Astrocyte (in vitro differentiated cells and primary cell): ENCODE results near the gene SLC6A9. TPM values are rescaled to one million over a fixed set of nuclear protein-coding genes. Genes with fewer than 3 reads are reported as not detected.

Experiments used
- DNase-seq: peaks from one replicate; pipeline ENCODE4 v3.0.0-alpha.2; 2010; ENCODE audit warnings: low read depth
- FAIRE-seq: peaks from 2 replicates; lab custom pipeline; 2011; peaks lifted over from hg19 to GRCh38; lab: Jason Lieb, UNC
- H2AFZ ChIP-seq: 2 replicates; pipeline ENCODE4 v1.6.0; 2012; ENCODE audit warnings: low read depth, low read length, inconsistent platforms
- H3K27ac ChIP-seq: 2 replicates; pipeline ENCODE4 v1.5.1; 2011; ENCODE audit warnings: low read depth, low read length, inconsistent platforms
- H3K27me3 ChIP-seq: 2 replicates; pipeline ENCODE4 v1.6.0; 2011; ENCODE audit warnings: low read length, inconsistent platforms; ENCODE audit not compliant: insufficient read depth
- H3K36me3 ChIP-seq: 2 replicates; pipeline ENCODE4 v1.5.1; 2011; ENCODE audit warnings: low read length, inconsistent platforms; ENCODE audit not compliant: insufficient read depth
- H3K4me1 ChIP-seq: 2 replicates; pipeline ENCODE4 v1.5.1; 2011; ENCODE audit warnings: low read length, inconsistent platforms; ENCODE audit not compliant: insufficient read depth
- H3K4me2 ChIP-seq: 2 replicates; pipeline ENCODE4 v1.6.0; 2012; ENCODE audit warnings: low read length, inconsistent platforms
- H3K4me3 ChIP-seq: 2 replicates; pipeline ENCODE4 v1.5.1; 2011; ENCODE audit warnings: low read depth, mild to moderate bottlenecking, low read length, inconsistent platforms; ENCODE audit not compliant: insufficient read depth
- H3K79me2 ChIP-seq: 2 replicates; pipeline ENCODE4 v1.6.0; 2012; ENCODE audit warnings: mild to moderate bottlenecking, low read length, inconsistent platforms; ENCODE audit not compliant: insufficient read depth
- H3K9ac ChIP-seq: 2 replicates; pipeline ENCODE4 v1.6.0; 2012; ENCODE audit warnings: mild to moderate bottlenecking, low read length, inconsistent platforms
- H3K9me3 ChIP-seq: 2 replicates; pipeline ENCODE4 v1.5.1; 2012; ENCODE audit warnings: low read depth, mild to moderate bottlenecking, low read length, inconsistent platforms; ENCODE audit not compliant: insufficient read depth
- H4K20me1 ChIP-seq: 2 replicates; pipeline ENCODE4 v1.6.0; 2012; ENCODE audit warnings: low read length, inconsistent platforms; ENCODE audit not compliant: insufficient read depth
- H3K27ac Mint-ChIP-seq: one replicate; pipeline ENCODE4 v1.8.0; 2021; ENCODE audit warnings: mild to moderate bottlenecking, mixed read lengths; ENCODE audit not compliant: unreplicated experiment
- H3K27me3 Mint-ChIP-seq: one replicate; pipeline ENCODE4 v1.8.0; 2021; ENCODE audit warnings: low read depth, mixed read lengths; ENCODE audit not compliant: unreplicated experiment
- H3K36me3 Mint-ChIP-seq: one replicate; pipeline ENCODE4 v1.8.0; 2021; ENCODE audit warnings: low read depth, mixed read lengths; ENCODE audit not compliant: unreplicated experiment
- H3K4me1 Mint-ChIP-seq: one replicate; pipeline ENCODE4 v1.8.0; 2021; ENCODE audit warnings: low read depth, mixed read lengths; ENCODE audit not compliant: unreplicated experiment
- H3K4me3 Mint-ChIP-seq: one replicate; pipeline ENCODE4 v1.8.0; 2021; ENCODE audit warnings: mild to moderate bottlenecking, moderate library complexity, mixed read lengths; ENCODE audit not compliant: unreplicated experiment
- H3K9me3 Mint-ChIP-seq: one replicate; pipeline ENCODE4 v1.8.0; 2021; ENCODE audit warnings: mild to moderate bottlenecking, mixed read lengths; ENCODE audit not compliant: unreplicated experiment
- CTCF ChIP-seq: IDR thresholded peaks from 2 replicates; pipeline ENCODE4 v1.5.1; 2011; ENCODE audit warnings: low read depth, mild to moderate bottlenecking, inconsistent platforms, low read length, moderate library complexity; ENCODE audit not compliant: insufficient read depth
- EZH2 ChIP-seq: IDR thresholded peaks from 2 replicates; pipeline ENCODE4 v1.6.1; 2012; ENCODE audit warnings: mild to moderate bottlenecking, low read length, inconsistent platforms; ENCODE audit not compliant: insufficient read depth
- total RNA-seq: library from RNA; stranded (reverse); gene quantifications from 2 replicates; pipeline ENCODE4 v1.2.1, GENCODE V29; 2021

The SLC6A9 gene
- total RNA-seq, 1 donor from 2014 or later: 45.2 TPM

- TF ChIP-seq CTCF (no peak), EZH2 (no peak)
- FAIRE-seq (no peak), DNase-seq (no peak)
- Mint-ChIP-seq H3K4me3 (no peak overlapping the region), H3K36me3 (peaks cover 38% of the 10 kb centered on the region), H3K27ac (no peak overlapping the region), H3K4me1 (peaks cover 38% of the 10 kb centered on the region), H3K9me3 (no peaks in the 10 kb centered on the region), H3K27me3 (no peaks in the 10 kb centered on the region)
- H4K20me1 ChIP-seq: peaks cover 78% of the 10 kb centered on the region
- no peak overlapping the region for H3K9ac ChIP-seq
- H2AFZ ChIP-seq: no peak overlapping the region
- no peak overlapping the region for H3K4me2 ChIP-seq
- H3K79me2 ChIP-seq: peaks cover 60% of the 10 kb centered on the region
- peaks cover 16% of the 10 kb centered on the region for H3K36me3 ChIP-seq
- H3K9me3 ChIP-seq: no peaks in the 10 kb centered on the region
- peaks cover 30% of the 10 kb centered on the region for H3K4me1 ChIP-seq
- H3K27me3 ChIP-seq: no peaks in the 10 kb centered on the region
- no peak overlapping the region for H3K4me3 ChIP-seq
- H3K27ac ChIP-seq: no peak overlapping the region
These were observed 49.6 kb downstream of the SLC6A9 start for GRCh38 chr1:43981636-43982035.

GRCh38 chr1:43981135-43981491 lies 50.1 kb downstream of the SLC6A9 start:
- Histone ChIP-seq H3K36me3 (peaks cover 21% of the 10 kb centered on the region), H3K4me3 (no peak overlapping the region), H4K20me1 (peaks cover 79% of the 10 kb centered on the region), H3K27ac (no peak overlapping the region), H3K9ac (no peak overlapping the region), H2AFZ (no peak overlapping the region), H3K9me3 (no peaks in the 10 kb centered on the region), H3K4me1 (peaks cover 35% of the 10 kb centered on the region), H3K4me2 (peak overlapping the region; percentile 97), H3K79me2 (peaks cover 66% of the 10 kb centered on the region), H3K27me3 (no peaks in the 10 kb centered on the region)
- peaks cover 38% of the 10 kb centered on the region for H3K4me1 Mint-ChIP-seq
- H3K36me3 Mint-ChIP-seq: peaks cover 33% of the 10 kb centered on the region
- FAIRE-seq: no peak
- no peak overlapping the region for H3K4me3 Mint-ChIP-seq
- H3K27ac Mint-ChIP-seq: no peak overlapping the region
- H3K27me3 Mint-ChIP-seq: no peaks in the 10 kb centered on the region
- no peak for DNase-seq
- no peak for TF ChIP-seq EZH2
- TF ChIP-seq CTCF: no peak
- no peaks in the 10 kb centered on the region for H3K9me3 Mint-ChIP-seq

- Histone ChIP-seq H3K4me3 (peak overlapping the region; percentile 71), H2AFZ (peak overlapping the region; percentile 46), H3K4me2 (peak overlapping the region; percentile 97), H3K79me2 (peaks cover 72% of the 10 kb centered on the region), H3K4me1 (peaks cover 41% of the 10 kb centered on the region), H3K9ac (peak overlapping the region; percentile 86), H3K9me3 (no peaks in the 10 kb centered on the region), H3K27ac (peak overlapping the region; percentile 48), H3K36me3 (peaks cover 21% of the 10 kb centered on the region), H3K27me3 (no peaks in the 10 kb centered on the region), H4K20me1 (peaks cover 79% of the 10 kb centered on the region)
- H3K36me3 Mint-ChIP-seq: peaks cover 27% of the 10 kb centered on the region
- H3K27me3 Mint-ChIP-seq: no peaks in the 10 kb centered on the region
- peak overlapping the region; percentile 91 for H3K4me3 Mint-ChIP-seq
- peaks cover 41% of the 10 kb centered on the region for H3K4me1 Mint-ChIP-seq
- TF ChIP-seq EZH2: no peak
- no peak for TF ChIP-seq CTCF
- H3K27ac Mint-ChIP-seq: peak overlapping the region; percentile 6
- no peaks in the 10 kb centered on the region for H3K9me3 Mint-ChIP-seq
- DNase-seq (peak; percentile 52), FAIRE-seq (no peak)
These were observed 50.8 kb downstream of the SLC6A9 start for GRCh38 chr1:43980255-43981134.
